Measurements from ENCODE around the gene TRIM41.
A peak's percentile ranks its signal among the peaks of the same experiment; 100 is the strongest.

Gene TRIM41

DNA sequence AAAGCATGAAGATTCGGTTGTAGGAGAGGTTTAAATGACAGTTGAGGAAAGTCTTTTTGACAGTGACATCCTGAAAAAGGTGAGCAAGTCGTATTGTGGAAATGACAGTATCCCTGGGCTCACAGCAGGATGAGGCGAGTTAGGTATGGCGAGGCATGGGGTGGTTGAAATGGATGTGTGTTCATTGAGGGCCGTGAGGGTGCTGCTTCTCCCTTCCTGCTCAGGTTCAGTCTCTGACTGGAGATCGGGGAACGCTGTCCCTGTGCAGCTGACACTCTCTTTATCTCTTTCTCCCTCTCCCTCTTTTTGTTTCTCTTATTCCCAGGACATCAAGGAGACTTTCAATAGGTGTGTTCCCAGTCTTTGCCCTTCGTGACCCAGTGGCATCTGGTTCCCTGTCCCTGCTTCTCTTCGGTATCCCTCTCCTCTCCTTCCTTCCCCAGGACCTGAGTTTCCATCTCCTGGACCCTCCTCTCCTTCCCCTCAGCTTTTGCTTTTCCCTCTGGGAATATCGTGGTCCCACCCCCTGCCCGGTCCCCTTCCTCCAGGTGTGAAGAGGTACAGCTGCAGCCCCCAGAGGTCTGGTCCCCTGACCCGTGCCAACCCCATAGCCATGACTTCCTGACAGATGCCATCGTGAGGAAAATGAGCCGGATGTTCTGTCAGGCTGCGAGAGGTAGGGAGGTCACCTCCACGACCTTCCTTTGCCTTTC is 10.2 kb downstream of the TRIM41 start:
- ATAC-seq, result peak; percentile 2; the same call in 2 of the 3 replicates
- TF ChIP-seq ZFP3 (CRISPR knock-in tag; IDR thresholded peaks at IDR 0.05) (no peak), GLIS3 (CRISPR knock-in tag; IDR thresholded peaks at IDR 0.05) (no peak), PPARA (CRISPR knock-in tag; IDR thresholded peaks at IDR 0.05; ENCODE audit: borderline replicate concordance) (no peak), BACH2 (CRISPR knock-in tag; IDR thresholded peaks at IDR 0.05; ENCODE audit: borderline replicate concordance) (no peak), RARB (CRISPR knock-in tag; IDR thresholded peaks at IDR 0.05) (no peak), ZFP30 (CRISPR knock-in tag; IDR thresholded peaks at IDR 0.05) (no peak), ZNF8 (CRISPR knock-in tag; IDR thresholded peaks at IDR 0.05) (no peak), PATZ1 (CRISPR knock-in tag; IDR thresholded peaks at IDR 0.05; ENCODE audit: borderline replicate concordance) (no peak), ISL1 (CRISPR knock-in tag; IDR thresholded peaks at IDR 0.05) (no peak), ZNF70 (CRISPR knock-in tag; IDR thresholded peaks at IDR 0.05) (no peak), SNAI2 (CRISPR knock-in tag; IDR thresholded peaks at IDR 0.05) (no peak), TCF4 (CRISPR knock-in tag; IDR thresholded peaks at IDR 0.05; ENCODE audit: borderline replicate concordance) (no peak), CSDC2 (CRISPR knock-in tag; IDR thresholded peaks at IDR 0.05) (no peak)
- TF ChIP-seq, protein P1, sequence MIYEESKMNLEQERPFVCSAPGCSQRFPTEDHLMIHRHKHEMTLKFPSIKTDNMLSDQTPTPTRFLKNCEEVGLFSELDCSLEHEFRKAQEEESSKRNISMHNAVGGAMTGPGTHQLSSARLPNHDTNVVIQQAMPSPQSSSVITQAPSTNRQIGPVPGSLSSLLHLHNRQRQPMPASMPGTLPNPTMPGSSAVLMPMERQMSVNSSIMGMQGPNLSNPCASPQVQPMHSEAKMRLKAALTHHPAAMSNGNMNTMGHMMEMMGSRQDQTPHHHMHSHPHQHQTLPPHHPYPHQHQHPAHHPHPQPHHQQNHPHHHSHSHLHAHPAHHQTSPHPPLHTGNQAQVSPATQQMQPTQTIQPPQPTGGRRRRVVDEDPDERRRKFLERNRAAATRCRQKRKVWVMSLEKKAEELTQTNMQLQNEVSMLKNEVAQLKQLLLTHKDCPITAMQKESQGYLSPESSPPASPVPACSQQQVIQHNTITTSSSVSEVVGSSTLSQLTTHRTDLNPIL (CRISPR knock-in tag; IDR thresholded peaks at IDR 0.05; ENCODE audit: low read depth), result no peak

GRCh38 chr5:181233801-181234454 is 10.8 kb downstream of the TRIM41 start:
- ATAC-seq, result peak; percentile 21
- TF ChIP-seq ZC3H10 (CRISPR knock-in tag; IDR thresholded peaks at IDR 0.05), result no peak
- TF ChIP-seq ZFP3 (CRISPR knock-in tag; IDR thresholded peaks at IDR 0.05), result no peak
- TF ChIP-seq ZNF8 (CRISPR knock-in tag; IDR thresholded peaks at IDR 0.05), result no peak
- TF ChIP-seq, protein P1 (CRISPR knock-in tag; IDR thresholded peaks at IDR 0.05; ENCODE audit: low read depth), result 0 out of 2 replicates have a peak, but pooled peaks have one; percentile 10

GRCh38 chr5:181234455-181235306 is 11.6 kb downstream of the TRIM41 start:
- TF ChIP-seq ZNF565 (CRISPR knock-in tag; conservative IDR thresholded peaks at IDR 0.05; ENCODE audit: low read depth), result no peak
- 0 out of 2 replicates have a peak, but pooled peaks have one; percentile 19 for TF ChIP-seq ZFP30 (CRISPR knock-in tag; IDR thresholded peaks at IDR 0.05)
- peak; percentile 49; the same call in 1 of the 2 replicates for TF ChIP-seq ZC3H10 (CRISPR knock-in tag; IDR thresholded peaks at IDR 0.05)
- TF ChIP-seq, protein P2, sequence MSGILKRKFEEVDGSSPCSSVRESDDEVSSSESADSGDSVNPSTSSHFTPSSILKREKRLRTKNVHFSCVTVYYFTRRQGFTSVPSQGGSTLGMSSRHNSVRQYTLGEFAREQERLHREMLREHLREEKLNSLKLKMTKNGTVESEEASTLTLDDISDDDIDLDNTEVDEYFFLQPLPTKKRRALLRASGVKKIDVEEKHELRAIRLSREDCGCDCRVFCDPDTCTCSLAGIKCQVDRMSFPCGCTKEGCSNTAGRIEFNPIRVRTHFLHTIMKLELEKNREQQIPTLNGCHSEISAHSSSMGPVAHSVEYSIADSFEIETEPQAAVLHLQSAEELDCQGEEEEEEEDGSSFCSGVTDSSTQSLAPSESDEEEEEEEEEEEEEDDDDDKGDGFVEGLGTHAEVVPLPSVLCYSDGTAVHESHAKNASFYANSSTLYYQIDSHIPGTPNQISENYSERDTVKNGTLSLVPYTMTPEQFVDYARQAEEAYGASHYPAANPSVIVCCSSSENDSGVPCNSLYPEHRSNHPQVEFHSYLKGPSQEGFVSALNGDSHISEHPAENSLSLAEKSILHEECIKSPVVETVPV (CRISPR knock-in tag; IDR thresholded peaks at IDR 0.05), result peak; percentile 25; the same call in 1 of the 2 replicates
- TF ChIP-seq GLIS3 (CRISPR knock-in tag; IDR thresholded peaks at IDR 0.05), result no peak
- TF ChIP-seq, protein P1 (CRISPR knock-in tag; IDR thresholded peaks at IDR 0.05; ENCODE audit: low read depth), result 0 out of 2 replicates have a peak, but pooled peaks have one; percentile 17
- TF ChIP-seq ESRRG (CRISPR knock-in tag; IDR thresholded peaks at IDR 0.05), result no peak; the same call in 1 of the 2 replicates
- peak; percentile 32 for ATAC-seq

Measured in SK-N-SH treated with all-trans-retinoic acid at 6 μM for 48 hours (cell line).